MM.1S (cell line): Measurements from ENCODE around the gene COL18A1.

Experiments
- EZH2 ChIP-seq: fragments of 300-600 bp; sonication (generic); optimal IDR thresholded peaks from 2 replicates; pipeline ENCODE3; 2017; ENCODE audit warnings: low read depth, mild to moderate bottlenecking, antibody characterized with exemption, low read length, mixed read lengths
- EZH2phosphoT487 ChIP-seq: fragments of 300-600 bp; sonication (generic); IDR thresholded peaks from 2 replicates; pipeline ENCODE4 v1.6.1; 2018; ENCODE audit warnings: antibody characterized with exemption, low read length
- TF ChIP-seq, protein P1 (sequence below): fragments of 300-600 bp; sonication (generic); IDR thresholded peaks from 2 replicates; pipeline ENCODE4 v1.5.1; 2016; ENCODE audit warnings: antibody characterized with exemption, low read length, mixed read lengths

DNA sequence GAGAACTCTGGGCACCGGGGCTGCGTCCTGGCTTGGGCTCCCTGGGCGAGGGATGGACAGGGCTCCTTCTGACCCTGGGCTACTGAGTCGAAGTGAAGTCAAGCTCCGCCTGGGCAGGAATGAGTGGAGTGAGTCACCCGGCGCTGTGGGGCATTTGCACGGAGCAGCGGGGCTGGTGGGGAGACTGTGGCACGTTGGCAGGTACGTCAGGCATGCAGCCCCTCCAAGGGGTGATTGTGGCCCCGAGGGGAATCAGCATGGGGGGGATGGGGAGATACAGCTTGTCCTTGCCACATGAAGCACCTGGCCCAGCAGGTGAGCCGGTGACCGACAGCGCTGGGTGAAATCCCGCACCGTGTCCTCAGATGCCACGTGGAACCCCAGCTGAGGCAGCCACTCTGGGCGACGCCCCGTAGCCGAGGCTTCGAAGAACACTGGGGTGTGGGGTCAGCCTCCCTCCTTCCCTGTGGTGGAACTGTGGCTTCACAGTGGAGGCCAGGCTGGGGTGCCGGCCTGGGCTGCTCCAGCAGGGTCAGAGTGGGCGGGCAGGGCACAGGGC, 62.3 kb downstream of the COL18A1 start:
- TF ChIP-seq, protein P1, sequence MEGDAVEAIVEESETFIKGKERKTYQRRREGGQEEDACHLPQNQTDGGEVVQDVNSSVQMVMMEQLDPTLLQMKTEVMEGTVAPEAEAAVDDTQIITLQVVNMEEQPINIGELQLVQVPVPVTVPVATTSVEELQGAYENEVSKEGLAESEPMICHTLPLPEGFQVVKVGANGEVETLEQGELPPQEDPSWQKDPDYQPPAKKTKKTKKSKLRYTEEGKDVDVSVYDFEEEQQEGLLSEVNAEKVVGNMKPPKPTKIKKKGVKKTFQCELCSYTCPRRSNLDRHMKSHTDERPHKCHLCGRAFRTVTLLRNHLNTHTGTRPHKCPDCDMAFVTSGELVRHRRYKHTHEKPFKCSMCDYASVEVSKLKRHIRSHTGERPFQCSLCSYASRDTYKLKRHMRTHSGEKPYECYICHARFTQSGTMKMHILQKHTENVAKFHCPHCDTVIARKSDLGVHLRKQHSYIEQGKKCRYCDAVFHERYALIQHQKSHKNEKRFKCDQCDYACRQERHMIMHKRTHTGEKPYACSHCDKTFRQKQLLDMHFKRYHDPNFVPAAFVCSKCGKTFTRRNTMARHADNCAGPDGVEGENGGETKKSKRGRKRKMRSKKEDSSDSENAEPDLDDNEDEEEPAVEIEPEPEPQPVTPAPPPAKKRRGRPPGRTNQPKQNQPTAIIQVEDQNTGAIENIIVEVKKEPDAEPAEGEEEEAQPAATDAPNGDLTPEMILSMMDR, result no peak
- TF ChIP-seq EZH2 (no peak), EZH2phosphoT487 (no peak)
